ENCODE results near the gene GLTPD2. TPM values are rescaled to one million over a fixed set of nuclear protein-coding genes. Genes with fewer than 3 reads are reported as not detected.

Gene GLTPD2
- total and polyA plus RNA-seq, 2 donors from 2014 or later, result 0.35 to 12.5 TPM

GRCh38 chr17:4769628-4770027 lies 19.1 kb upstream of the GLTPD2 start:
- DNase-seq (no peak), FAIRE-seq (no peak)
- H3K9ac ChIP-seq (ENCODE audit: low read length in 3 of 3), result no peak overlapping the region
- H3K4me1 ChIP-seq (ENCODE audit: control insufficient read depth in 2 of 3, insufficient read depth in 2 of 3, low read depth in 1 of 3, low read length in 3 of 3), result no peaks in the 10 kb centered on the region
- no peaks in the 10 kb centered on the region for H3K27me3 ChIP-seq (ENCODE audit: control insufficient read depth, insufficient read depth, low read length)
- H3K9me3 ChIP-seq (ENCODE audit: control insufficient read depth in 2 of 3, insufficient read depth in 1 of 3, low read length in 3 of 3), result no peaks in the 10 kb centered on the region
- intact Hi-C loops (cut with DNase I), result no loop called here
- no peak overlapping the region for H3K27ac ChIP-seq (ENCODE audit: low read depth in 2 of 2, low read length in 2 of 2)
- H3K4me3 ChIP-seq (ENCODE audit: low read length in 3 of 3), result no peak overlapping the region
- no peak for TF ChIP-seq CTCF (IDR thresholded peaks at IDR 0.05; ENCODE audit: borderline replicate concordance, extremely low read depth, insufficient read depth)
- H3K36me3 ChIP-seq (ENCODE audit: control insufficient read depth in 2 of 3, insufficient read depth in 3 of 3, low read length in 3 of 3), result no peaks in the 10 kb centered on the region

- Histone ChIP-seq H3K9ac (ENCODE audit: low read length in 3 of 3) (no peak within 1 kb of the TSS), H3K27me3 (ENCODE audit: control insufficient read depth, insufficient read depth, low read length) (no peaks in the 10 kb centered on the region), H3K4me1 (ENCODE audit: control insufficient read depth in 2 of 3, insufficient read depth in 2 of 3, low read depth in 1 of 3, low read length in 3 of 3) (no peaks in the 10 kb centered on the region), H3K36me3 (ENCODE audit: control insufficient read depth in 2 of 3, insufficient read depth in 3 of 3, low read length in 3 of 3) (no peaks in the 10 kb centered on the region), H3K4me3 (ENCODE audit: low read length in 3 of 3) (peak within 1 kb of the TSS in 1 of 3 donors; percentile 36), H3K9me3 (ENCODE audit: control insufficient read depth in 2 of 3, insufficient read depth in 1 of 3, low read length in 3 of 3) (no peaks in the 10 kb centered on the region), H3K27ac (ENCODE audit: low read depth in 2 of 2, low read length in 2 of 2) (no peak within 1 kb of the TSS)
- FAIRE-seq, result no peak
- intact Hi-C loops (cut with DNase I), result no loop called here
- TF ChIP-seq CTCF (IDR thresholded peaks at IDR 0.05; ENCODE audit: borderline replicate concordance, extremely low read depth, insufficient read depth), result no peak
- peak in 1 of 5 donors; percentile 49 for DNase-seq
Observed at GRCh38 chr17:4771519-4772234, 17.1 kb upstream of the GLTPD2 start, which contains the start of gene TM4SF5. TM4SF5 (plus strand) TSS chr17:4771886; CDS start chr17:4771923, 37 bp downstream.

GRCh38 chr17:4772235-4772613 lies 16.5 kb upstream of the GLTPD2 start:
- FAIRE-seq (no peak), DNase-seq (no peak)
- intact Hi-C loops (cut with DNase I), result no loop called here

More at GRCh38 chr17:4772235-4772613, 16.5 kb upstream of the GLTPD2 start:
- no peaks in the 10 kb centered on the region for H3K4me1 ChIP-seq (ENCODE audit: control insufficient read depth in 2 of 3, insufficient read depth in 2 of 3, low read depth in 1 of 3, low read length in 3 of 3)
- no peaks in the 10 kb centered on the region for H3K36me3 ChIP-seq (ENCODE audit: control insufficient read depth in 2 of 3, insufficient read depth in 3 of 3, low read length in 3 of 3)
- TF ChIP-seq CTCF (IDR thresholded peaks at IDR 0.05; ENCODE audit: borderline replicate concordance, extremely low read depth, insufficient read depth), result no peak
- H3K4me3 ChIP-seq (ENCODE audit: low read length in 3 of 3), result peak overlapping the region in 1 of 3 donors; percentile 36
- H3K27ac ChIP-seq (ENCODE audit: low read depth in 2 of 2, low read length in 2 of 2), result no peak overlapping the region
- H3K27me3 ChIP-seq (ENCODE audit: control insufficient read depth, insufficient read depth, low read length), result no peaks in the 10 kb centered on the region
- no peak overlapping the region for H3K9ac ChIP-seq (ENCODE audit: low read length in 3 of 3)
- H3K9me3 ChIP-seq (ENCODE audit: control insufficient read depth in 2 of 3, insufficient read depth in 1 of 3, low read length in 3 of 3), result no peaks in the 10 kb centered on the region

Data from kidney (tissue), 14 donors.